ENCODE data around the gene ABHD8. TPM values are rescaled to one million over a fixed set of nuclear protein-coding genes. Genes with fewer than 3 reads are reported as not detected.

ABHD8 gene, protein sequence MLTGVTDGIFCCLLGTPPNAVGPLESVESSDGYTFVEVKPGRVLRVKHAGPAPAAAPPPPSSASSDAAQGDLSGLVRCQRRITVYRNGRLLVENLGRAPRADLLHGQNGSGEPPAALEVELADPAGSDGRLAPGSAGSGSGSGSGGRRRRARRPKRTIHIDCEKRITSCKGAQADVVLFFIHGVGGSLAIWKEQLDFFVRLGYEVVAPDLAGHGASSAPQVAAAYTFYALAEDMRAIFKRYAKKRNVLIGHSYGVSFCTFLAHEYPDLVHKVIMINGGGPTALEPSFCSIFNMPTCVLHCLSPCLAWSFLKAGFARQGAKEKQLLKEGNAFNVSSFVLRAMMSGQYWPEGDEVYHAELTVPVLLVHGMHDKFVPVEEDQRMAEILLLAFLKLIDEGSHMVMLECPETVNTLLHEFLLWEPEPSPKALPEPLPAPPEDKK
- 6.1 and 8.6 TPM in 2 replicates for polyA plus RNA-seq (2011; rRNA removed)
- 5.2 and 6.4 TPM in 2 replicates for polyA minus RNA-seq (2011; rRNA and poly(A)+ RNA removed)

- no peaks in the 10 kb centered on the region; the same call in 1 of the 2 replicates for H3K9me3 ChIP-seq (ENCODE audit: control insufficient read depth, insufficient read depth, low read length)
- CTCF ChIA-PET: interaction anchor here (0.9 to 3.6 kb wide), 2 partner anchors 10 to 15 kb away, joined by 3 to 16 read pairs; no protein-coding TSS in a partner anchor
- TF ChIP-seq CTCF (IDR thresholded peaks at IDR 0.05; ENCODE audit: low read depth, low read length): peak; percentile 47
- POLR2A ChIA-PET: no interaction called here
- peak within 1 kb of the TSS; percentile 47 for H3K27ac ChIP-seq (ENCODE audit: low read depth, low read length)
- peak within 1 kb of the TSS; percentile 72 for H3K4me3 ChIP-seq (ENCODE audit: low read depth, low read length)
- H3K27me3 ChIP-seq (ENCODE audit: control insufficient read depth, insufficient read depth, low read length): no peaks in the 10 kb centered on the region
- peak; percentile 90 for DNase-seq (ENCODE audit: low read depth, low spot score)
Measured at GRCh38 chr19:17303167-17303939, at the start of gene ABHD8. ABHD8 (minus strand) TSS chr19:17303425; CDS start chr19:17301616, 1,809 bp downstream.

DNA sequence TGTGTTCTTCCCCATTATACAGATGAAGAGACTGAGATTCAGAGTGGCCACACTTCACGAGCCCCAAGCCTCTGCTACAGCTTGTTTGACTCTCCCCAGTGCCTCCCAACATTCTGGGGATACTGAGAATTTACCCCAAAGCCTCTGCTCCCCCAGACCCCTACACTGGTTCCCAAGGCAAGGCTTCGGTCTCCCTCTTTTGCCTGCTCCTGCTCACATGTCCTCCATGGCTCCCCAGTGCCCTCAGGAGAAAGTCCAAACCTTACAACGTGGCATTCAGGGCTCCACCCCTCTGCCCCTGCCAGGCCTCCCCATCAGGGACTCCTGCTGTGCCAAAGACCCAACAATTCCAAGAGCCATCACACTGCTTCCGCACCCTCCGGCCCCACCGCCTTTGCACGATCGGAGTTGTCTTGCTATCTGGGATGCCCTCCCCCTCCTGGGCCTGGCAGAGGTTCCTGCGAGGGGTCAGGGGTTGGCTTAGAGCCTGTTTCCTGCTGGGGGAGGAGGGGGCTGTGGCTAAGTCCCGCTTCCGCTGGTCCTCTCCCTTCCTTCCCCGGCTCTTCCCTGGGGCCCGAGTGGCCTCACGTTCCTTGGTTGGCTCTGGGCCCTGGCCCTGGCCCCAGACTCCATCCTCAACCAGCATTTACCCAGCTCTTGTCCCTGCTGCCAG lies 49.5 kb upstream of the ABHD8 start:
- no peak for TF ChIP-seq CTCF (IDR thresholded peaks at IDR 0.05; ENCODE audit: low read depth, low read length)
- no peak for DNase-seq (ENCODE audit: low read depth, low spot score)
- CTCF ChIA-PET: no interaction called here
- POLR2A ChIA-PET: interaction anchor here (0.6 kb wide), 1 partner anchor 60 kb away, joined by 3 read pairs; no protein-coding TSS in a partner anchor
- Histone ChIP-seq H3K9me3 (ENCODE audit: control insufficient read depth, insufficient read depth, low read length) (no peaks in the 10 kb centered on the region; the same call in 1 of the 2 replicates), H3K4me3 (ENCODE audit: low read depth, low read length) (no peak overlapping the region), H3K27ac (ENCODE audit: low read depth, low read length) (no peak overlapping the region), H3K27me3 (ENCODE audit: control insufficient read depth, insufficient read depth, low read length) (peaks cover 8% of the 10 kb centered on the region)

- H3K27me3 ChIP-seq (ENCODE audit: control insufficient read depth, insufficient read depth, low read length): peaks cover 8% of the 10 kb centered on the region
- CTCF ChIA-PET: no interaction called here
- no peak overlapping the region for H3K27ac ChIP-seq (ENCODE audit: low read depth, low read length)
- POLR2A ChIA-PET: no interaction called here
- no peaks in the 10 kb centered on the region; the same call in 1 of the 2 replicates for H3K9me3 ChIP-seq (ENCODE audit: control insufficient read depth, insufficient read depth, low read length)
- DNase-seq (ENCODE audit: low read depth, low spot score): no peak
- H3K4me3 ChIP-seq (ENCODE audit: low read depth, low read length): no peak overlapping the region
- TF ChIP-seq CTCF (IDR thresholded peaks at IDR 0.05; ENCODE audit: low read depth, low read length): no peak
Measured at GRCh38 chr19:17351815-17352435, 48.7 kb upstream of the ABHD8 start.

DNA sequence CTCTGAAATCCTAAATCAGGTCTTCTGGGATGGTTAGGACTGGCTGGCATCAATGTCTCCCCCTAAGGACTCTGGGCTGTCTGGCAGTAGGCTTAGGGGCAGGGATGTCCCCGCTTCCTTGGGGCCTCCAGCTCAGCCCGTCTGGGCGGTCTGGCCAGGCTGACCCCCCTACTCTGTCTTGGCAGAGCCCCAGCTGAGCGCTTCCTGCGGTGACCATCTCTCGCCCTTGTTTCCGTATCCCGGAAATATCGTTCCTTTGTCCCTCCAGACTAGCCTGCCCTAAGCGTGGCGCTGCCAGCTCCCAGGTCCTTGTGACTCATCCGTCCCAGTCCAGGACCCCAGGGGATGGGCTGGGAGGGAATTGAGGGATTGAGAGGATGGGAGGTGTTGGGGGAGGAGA lies 45.5 kb upstream of the ABHD8 start:
- CTCF ChIA-PET: interaction anchor here (5.6 kb wide), 1 partner anchor 39 kb away, joined by 87 read pairs; no protein-coding TSS in a partner anchor
- Histone ChIP-seq H3K27ac (ENCODE audit: low read depth, low read length) (no peak overlapping the region), H3K27me3 (ENCODE audit: control insufficient read depth, insufficient read depth, low read length) (peaks cover 8% of the 10 kb centered on the region), H3K9me3 (ENCODE audit: control insufficient read depth, insufficient read depth, low read length) (no peaks in the 10 kb centered on the region; the same call in 1 of the 2 replicates), H3K4me3 (ENCODE audit: low read depth, low read length) (peak overlapping the region; percentile 22; the same call in 1 of the 2 replicates)
- POLR2A ChIA-PET: no interaction called here
- no peak for DNase-seq (ENCODE audit: low read depth, low spot score)
- no peak for TF ChIP-seq CTCF (IDR thresholded peaks at IDR 0.05; ENCODE audit: low read depth, low read length)
